Activated CD8-positive, alpha-beta memory T cell treated with anti-CD3 and anti-CD28 coated beads for 4 hours (primary cell): Measurements from ENCODE around the gene DLGAP1.

ENCODE experiments used
- DNase-seq, 2 donors: peaks; one replicate each; pipeline ENCODE4 v3.0.0-alpha.2; 2020; ENCODE audit warnings: low read depth in 2 of 2

Gene DLGAP1

DNA sequence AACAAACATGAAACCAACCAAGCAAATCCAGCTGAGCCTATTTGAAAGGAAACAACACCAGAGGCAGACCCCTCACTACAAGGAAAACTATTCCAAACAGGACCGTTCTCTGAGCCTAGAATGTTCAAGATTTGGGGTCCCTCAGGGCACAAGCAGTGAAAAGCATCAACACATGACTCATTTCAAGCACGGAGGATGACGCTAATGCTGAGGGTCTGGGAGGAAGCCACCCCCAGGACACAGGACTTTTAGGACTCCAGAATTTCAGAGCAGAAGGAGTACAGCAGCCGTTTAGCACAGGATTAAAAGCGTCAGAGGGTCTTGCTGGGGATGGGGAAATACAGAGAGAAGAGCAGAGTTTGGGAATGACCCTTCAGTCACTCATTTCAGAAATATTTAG, 168.9 kb downstream of the DLGAP1 start:
- no peak for DNase-seq

DNA sequence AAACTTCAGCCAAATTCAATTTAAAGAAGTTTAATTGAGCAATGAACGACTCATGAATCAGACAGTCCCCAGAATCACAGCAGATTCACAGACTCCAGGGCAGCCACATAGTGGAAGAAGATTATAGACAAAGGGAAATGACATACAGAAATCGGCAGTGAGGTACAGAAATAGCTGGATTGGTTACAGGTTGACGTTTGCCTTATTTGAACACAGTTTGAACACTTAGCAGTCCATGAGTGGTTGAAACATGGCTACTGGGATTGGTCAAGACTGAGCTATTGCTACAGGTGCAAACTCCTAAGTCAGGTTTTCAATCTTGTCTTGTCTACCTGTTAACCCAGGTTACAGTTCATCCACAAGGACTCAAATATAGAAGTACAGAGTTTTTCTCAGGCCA, 169.6 kb downstream of the DLGAP1 start:
- no peak for DNase-seq

DNA sequence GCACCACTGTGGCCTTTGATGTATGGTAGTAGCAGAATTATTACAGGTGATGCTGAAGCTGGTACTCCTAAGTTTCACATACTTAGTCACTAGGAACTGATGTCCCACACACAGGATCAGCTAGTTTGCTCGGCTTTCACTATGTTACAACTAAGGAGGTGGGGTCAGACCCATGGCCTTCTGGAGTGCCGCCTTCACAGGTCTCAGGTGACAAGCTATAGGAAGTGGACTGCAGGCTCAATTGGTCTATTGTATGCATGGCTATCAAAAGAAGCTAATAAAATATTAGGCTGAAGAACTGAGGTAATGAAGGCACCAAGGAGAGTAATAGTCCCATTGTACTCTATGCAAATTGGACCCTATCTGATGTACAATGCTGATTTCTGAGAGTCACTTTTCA, 170.6 kb downstream of the DLGAP1 start:
- no peak for DNase-seq

DNA sequence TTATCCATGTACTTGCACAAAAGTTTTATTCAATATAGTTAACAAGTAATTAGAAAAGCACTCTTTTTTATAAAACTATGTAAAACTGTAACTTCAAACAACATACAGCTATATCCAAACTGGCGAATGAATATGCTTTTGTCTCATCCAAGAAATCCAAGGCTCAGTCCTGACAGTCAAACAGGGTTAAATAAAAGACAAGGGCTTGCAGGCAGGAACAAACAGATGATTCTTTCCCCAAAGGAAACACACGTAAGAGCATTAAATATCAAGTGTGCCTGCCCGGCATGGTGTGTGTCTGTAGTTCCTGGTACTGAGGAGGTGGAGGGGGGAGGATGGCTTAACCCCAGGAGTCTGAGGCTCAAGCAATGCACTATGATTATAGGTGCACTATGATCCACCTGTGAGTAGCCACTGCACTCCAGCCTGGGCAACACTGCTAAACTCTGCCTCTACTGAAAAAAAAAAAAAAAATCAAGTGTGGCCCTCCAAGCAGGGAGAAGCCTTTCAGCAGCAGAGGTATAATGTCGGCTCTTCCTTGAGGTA, 171.3 kb downstream of the DLGAP1 start:
- DNase-seq: no peak

DNA sequence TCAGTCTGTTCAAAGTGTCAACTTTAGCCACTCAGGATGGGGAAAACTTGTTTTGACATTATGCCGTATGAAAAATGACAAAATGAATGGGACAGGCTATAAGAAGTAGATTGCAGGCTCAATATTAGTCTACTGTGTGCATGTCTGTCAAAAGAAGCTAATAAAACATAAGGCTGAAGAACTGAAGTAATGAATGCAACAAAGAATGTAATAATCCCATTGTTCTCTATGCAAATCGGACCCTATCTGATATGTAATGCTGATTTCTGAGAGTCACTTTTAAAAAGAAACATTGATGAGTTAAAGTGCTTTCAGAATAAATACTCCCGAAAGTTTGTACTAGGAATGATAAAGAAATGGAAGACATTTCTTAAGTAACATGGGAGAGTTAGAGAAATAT, 172.2 kb downstream of the DLGAP1 start:
- no peak for DNase-seq

DNA sequence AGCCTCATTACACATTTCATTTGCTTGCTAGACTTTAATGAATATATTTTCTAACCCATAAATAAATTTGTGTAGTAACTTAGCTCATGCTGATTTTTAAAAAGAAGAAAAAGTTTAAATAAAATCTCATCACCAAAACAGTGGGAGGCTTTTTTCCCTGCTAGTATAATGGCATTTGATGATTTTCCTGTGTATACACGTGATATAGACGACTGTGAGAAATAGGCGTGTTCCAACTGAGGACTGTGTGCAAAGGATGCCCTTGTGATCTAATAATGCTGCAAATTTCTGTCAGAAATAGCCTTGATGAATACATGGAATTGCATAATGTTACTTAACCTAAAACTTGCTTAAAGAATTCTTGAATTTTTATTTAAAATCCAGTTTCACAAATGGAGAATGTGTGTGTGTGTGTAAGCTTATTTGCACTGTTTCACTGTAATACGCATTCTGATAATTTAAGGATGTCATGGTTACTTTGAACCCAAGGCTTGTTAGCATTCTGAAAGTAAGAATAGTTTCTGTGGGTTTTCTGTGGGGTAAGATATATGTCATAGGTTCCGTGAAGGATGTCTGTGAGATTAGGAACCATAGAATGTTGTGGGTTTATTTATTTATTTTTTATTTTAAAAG, 178.0 kb downstream of the DLGAP1 start:
- no peak for DNase-seq

DNA sequence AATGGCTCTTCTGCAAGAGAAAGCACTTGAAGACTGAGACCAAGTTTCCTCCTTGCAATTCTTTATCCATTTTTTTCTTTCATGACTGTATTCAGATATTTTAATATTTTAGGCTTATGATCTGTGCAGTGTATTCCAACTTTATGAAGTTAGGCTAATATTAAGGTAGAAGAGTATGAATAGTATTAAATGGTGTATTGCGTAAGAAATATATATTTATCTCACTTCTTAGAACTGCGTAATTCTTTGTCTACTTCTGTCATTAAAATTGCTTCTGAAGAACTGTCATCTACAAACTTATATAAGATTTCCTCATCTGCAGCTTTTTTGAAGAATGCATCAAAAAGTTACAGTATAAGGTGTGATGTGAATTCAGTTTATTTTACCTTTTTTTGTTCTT, 183.2 kb downstream of the DLGAP1 start:
- DNase-seq: no peak

DNA sequence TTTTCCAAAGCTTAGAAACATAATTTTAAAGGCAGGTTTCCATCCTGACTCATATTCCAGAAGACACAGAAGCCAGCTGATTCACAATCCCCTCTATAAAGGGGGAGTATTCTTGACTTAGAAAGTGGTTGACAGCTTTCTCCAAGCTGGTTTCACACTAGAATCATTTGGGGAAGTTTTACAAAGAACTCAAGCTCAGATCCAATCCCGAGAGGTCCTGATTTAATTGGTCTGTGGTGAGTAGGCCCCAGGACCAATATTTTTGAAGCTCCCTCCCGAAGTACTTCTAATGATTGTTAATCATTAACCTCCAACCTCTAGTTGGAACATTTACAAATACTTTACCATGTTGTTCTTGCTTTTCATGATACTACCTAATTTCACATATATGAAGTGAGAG, 184.1 kb downstream of the DLGAP1 start:
- no peak for DNase-seq

DNA sequence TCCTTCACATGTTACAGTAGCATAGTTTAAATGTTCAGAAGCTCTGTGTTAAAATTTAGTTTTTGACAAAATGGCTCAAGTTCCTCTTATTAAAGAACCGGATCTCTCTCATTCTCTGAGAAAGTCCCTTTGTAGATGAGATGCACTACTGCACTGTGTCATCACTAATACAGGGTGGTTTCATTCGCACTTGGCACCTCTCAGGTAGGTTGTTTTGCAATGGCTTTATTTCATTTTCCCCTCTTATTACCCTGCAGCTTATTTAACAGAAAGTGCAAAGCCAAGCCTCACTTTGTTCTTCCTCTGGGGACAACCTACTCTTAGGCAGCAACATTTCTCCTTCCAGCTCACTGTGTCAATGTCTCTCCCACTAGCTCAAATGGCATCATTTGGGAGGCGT, 185.1 kb downstream of the DLGAP1 start:
- DNase-seq: no peak

DNA sequence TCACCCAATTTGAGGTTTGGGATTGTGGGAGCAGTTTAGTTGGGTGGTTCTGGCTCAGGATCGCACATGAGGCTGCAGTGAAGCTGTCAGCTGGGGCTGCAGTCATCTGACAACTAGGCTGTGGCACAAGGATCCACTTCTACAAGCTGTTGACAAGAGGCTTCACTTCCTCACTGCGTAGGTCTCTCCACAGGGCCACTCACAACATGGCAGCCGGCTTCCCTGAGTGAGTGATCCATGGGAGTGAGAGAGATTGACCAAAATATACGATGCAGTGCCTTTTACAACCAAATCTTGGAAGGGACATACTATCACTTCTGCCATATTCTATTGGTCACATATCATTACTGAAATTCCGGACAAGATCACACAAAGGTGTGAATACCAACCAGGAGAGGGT, 187.5 kb downstream of the DLGAP1 start:
- no peak for DNase-seq

DNA sequence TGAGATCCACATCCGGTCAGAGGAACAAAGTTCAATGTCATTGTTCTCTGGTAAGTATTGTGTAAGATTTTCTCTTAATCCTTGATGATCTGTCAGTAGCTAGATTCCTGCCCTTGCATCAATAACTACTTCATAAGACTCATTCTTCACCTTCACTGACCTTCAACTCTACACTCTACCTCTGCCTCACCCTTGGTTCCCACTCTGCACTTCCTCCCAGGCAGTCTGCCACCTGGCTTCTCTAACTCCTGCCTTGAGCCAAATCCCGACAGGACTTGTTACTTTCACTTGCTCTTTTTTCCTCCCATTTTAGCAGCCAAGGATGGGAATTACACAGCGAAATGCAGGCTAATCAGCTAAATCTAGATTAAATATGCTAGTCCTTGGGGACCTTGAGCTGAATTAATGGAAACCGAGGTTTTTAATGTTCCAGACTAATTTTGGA, 190.7 kb downstream of the DLGAP1 start:
- no peak for DNase-seq

DNA sequence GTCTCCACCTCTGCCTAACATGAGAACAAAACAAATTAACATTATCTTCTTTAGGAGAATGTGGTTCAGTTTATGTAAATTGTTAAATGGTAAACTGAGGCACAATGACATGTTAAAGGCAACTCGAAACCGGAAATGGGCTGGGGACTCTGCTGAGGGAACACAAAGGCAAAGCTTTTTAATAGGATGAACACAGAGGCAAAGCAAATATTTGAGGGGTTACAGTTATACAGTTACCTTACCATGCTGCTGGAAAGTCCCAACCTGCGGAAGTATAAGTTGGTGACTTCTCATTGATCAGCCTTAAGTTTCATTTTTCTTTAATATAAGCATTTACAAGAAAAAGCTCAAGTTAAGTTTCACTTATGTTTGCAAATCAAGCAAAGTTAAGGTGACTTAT, 195.0 kb downstream of the DLGAP1 start:
- DNase-seq: no peak

DNA sequence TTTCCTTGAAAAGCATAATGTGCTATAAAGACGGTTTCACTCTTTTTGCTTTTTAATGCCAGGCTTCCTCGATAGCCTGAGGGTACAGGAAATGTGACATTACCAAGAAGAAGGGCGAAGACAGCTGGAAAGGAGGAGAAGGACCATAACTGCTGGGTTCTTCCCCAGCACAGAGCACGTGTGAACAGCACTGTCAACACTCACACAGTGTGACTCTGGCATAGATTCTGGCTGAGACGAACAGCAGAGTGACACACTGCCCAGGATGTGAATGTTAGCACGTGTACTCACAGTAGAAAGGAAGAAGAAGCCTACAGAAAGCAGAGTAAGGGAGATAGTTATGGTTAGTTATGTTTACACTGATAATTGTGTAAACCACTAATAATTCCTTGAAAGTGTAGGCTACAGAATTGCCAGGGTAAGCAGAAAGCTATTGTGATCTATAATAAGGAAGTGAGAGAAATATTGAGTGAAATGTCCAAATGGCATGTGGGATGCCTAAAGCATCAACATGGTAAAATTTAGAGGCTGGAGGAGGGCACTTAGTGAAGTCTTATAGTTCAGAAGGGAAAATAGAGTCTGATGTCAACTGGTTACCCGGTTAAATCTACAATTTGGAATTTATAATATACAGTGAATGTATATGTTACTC, 198.2 kb downstream of the DLGAP1 start:
- DNase-seq: no peak

DNA sequence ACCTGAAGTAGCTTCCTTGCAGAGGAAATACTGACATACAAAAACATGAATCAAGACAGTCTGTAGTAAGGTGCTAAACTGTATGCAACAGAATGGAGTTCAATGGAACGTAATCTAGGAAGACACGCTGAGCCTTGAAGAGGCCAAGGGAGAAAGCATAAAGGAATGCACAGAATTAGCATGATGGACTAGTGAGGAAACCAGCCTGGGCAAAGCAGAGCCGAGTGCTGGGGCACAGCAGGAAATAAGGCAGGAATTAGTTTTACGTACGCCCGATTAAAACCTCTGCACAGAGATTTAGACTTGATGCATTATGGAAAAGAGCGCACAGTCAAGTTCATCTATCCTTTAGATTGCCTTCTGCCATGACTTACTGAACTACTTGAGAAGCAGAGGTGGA, 200.3 kb downstream of the DLGAP1 start:
- DNase-seq: no peak

DNA sequence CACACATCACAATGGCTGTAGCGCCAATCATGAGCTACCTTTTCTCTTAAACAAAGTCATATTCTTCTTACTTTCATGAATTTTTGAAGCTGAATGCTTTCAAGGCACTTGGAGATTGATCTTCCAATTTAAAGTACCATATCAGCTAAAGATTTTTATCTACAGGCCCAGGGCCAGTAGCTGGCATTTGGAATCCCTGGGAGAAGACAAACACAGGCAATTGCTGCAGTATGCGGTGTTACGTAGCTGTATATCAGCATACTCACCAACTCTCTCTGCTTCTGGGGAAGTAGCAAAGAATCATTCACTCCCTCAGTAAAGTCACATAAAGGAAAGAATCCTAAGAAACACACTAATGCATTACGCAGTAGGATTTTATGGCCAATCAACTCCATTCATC, 202.3 kb downstream of the DLGAP1 start:
- no peak for DNase-seq

DNA sequence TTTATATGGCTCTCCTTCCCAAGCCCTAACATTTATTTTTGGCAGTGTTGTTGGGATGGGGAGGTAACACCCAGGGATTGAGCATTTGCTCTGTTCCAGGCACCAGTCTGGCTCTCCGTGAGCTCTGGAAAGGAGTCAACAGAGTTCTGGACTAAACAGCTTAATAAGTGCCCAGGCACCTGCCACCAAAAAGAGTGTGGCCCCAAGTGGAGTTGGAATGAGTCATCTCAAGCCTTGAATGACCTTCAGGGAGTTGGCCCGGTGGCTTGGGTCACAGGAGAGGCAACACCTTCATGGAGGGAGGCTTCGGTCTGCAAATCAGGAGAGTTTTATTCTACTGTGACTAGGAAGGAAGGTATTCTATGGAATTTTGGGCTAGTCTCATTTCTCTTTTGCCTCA, 203.2 kb downstream of the DLGAP1 start:
- no peak for DNase-seq

DNA sequence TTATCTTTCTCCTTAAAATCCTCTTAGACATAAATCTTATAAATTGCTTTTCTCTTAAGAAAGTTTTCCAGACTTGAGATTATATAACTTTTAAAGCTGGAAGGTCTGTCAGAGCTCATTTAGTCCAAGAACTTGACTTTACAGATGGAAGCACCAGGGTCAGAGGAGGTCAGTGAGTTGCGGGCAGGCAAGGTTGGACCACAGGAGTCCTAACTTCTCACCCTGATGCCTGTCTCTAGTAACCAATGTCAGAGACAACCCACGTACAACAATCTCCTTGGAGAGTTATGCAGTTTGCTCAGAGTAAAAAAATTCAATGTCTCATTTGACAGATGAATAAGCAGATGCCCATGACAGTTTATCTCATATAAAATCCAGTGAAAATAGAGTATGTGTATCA, 203.9 kb downstream of the DLGAP1 start:
- no peak for DNase-seq

DNA sequence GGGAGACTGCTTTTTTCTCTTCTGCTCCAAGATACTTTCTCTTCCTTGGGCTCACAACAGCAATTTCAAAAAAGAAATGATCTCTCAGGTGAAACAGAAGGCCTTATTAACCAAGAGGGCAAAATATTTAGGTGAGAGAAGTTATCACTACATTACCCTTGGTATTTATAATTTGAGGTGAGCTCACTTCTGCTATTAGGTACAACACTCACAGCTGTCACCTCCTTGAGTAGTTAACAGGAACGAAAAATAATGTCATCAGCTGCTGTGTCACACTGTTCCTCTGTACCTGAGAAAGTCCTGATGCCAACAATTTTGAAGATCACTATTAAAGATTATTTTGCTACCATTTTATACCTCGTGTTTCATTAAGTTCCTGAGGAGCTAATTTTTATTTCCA, 205.0 kb downstream of the DLGAP1 start:
- DNase-seq: no peak

DNA sequence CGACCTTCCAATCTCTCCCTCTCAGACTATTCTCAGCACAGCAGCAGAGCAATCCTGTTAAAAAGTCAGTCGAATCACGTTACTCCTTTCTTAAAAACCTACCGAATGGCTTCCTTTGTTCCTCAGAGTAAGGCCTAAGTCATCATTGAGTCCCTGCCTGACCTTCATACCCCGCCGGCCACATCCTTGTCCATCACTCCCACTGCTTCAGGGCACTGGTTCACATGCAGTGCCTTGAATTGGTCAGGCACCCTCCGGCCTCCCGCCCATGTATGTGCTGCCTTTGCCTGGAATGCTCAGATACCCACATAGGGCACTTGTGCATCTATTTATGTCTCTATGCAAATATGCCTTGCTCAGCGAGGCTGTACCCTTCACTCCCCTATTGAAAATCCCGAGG, 206.4 kb downstream of the DLGAP1 start:
- no peak for DNase-seq

DNA sequence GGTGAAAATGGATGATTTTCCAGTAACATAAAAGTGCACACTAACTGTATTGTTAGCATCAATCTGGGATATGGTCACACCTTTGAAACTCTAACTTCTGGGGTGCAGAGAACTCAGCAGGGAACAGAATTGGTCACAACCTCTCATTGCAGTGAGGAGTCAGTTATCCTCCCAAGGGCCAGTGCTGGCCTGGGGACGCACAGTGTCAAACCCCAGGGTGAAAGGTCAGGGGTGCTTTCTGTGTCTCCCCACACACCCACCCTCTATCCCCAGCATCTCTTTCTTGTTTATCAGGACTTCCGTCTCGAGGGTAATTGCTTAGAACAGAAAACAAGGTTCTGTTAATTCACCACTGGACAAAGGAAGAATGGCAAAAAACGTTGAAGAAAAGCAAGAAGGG, 208.7 kb downstream of the DLGAP1 start:
- no peak for DNase-seq

DNA sequence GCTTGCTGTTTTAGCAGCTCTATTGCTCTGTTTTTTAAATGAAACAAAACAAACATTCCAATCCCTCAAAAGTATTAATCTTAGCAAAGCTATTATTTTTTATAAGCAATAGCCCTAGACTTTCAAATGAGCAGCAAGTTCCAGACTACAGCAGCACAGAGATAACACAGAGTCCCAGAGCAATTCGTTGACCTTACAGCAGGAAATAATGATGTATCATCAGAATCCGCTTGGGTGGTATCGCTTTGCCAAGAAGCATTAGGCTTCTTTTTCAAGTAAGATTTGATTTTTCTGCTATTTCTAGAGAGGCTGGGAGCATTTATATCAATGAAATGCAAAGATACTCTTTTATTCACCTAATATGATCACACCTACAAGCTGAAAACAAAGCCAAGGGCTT, 209.7 kb downstream of the DLGAP1 start:
- no peak for DNase-seq

DNA sequence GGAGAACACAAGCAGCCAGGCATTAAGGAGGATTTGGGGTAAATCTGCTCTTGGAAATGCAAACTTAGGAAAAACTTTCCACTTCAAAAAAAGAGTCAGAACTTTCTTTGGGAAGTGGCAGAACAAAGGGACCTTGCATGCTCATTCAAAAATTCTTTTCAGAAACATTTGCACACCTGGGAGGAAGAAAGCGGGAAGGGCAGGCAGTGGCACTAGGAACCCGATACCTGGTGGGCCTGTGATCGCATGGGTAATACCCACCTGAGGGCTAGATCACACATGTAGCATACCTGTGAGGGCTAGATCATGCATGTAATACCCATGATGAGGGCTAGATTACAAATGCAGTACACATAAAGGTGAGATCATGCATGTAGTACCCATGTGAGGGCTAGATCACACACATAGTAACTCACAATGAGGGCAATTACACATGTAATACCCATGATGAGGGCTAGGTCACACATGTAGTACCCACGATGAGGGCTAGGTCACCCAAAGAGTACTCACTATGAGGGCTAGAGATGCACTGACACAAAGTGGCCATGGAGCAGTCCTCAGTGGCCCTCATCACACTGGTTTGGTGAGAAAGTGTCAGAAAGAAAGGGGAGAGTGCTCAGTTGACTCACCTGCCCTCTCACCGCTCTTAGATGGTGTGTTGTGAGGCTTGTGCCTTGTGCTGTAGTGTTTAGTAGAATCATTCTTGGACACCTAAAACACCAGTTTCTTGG, 212.5 kb downstream of the DLGAP1 start:
- no peak for DNase-seq

DNA sequence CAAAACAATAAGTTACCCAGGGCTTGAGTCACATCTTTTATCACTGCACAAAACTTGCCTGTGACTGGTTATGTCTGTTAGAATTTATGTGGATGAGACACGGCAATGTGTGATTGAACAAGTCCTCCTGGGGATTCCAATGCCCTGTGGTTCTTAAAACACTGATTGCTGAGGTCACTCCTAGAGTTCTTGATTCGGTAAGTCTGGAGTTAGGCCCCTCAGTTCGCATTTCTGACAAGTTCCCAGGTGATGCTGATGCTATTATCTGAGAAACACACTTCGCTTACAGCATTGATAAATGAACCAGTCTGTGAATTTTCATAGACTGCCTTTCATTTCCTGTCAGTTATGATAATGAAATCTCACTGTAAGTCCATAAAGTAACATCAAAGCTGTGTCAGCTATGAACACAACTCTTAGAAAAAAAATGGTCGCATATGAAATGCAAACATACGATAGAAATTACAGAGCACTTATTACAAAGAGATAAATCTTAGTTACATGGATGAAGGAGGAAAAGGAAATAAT, 214.0 kb downstream of the DLGAP1 start:
- DNase-seq: no peak
